HEK293 (cell line): ENCODE results near the gene TSPAN7.
A peak's percentile ranks its signal among the peaks of the same experiment; 100 is the strongest.

Source experiments
- CTCF ChIA-PET: fragments of 350-600 bp; formaldehyde crosslinking; extraction: SDS; loops from one replicate; lab custom pipeline; 2021; ENCODE audit warnings: antibody characterized with exemption; lab: Yijun Ruan, JAX
- POLR2A ChIA-PET: fragments of 300-600 bp; formaldehyde crosslinking; extraction: SDS; loops from one replicate; lab custom pipeline; 2020; ENCODE audit warnings: antibody characterized with exemption, inconsistent platforms; lab: Yijun Ruan, JAX
- H3K27ac ChIP-seq: fragments of 200-500 bp; sonication (Bioruptor generic); 2 replicates; pipeline ENCODE4 v1.5.1; 2014; ENCODE audit warnings: low read depth, low read length, control low read depth, inconsistent platforms; ENCODE audit errors: extremely low read depth
- H3K36me3 ChIP-seq, 2 experiments: fragments of 200-500 bp in 1 of 2; sonication (Bioruptor generic) in 1 of 2; 1 replicate in 1 of 2; 2 replicates in 1 of 2; pipeline ENCODE4 v1.5.1; 2014 to 2017; ENCODE audit warnings: inconsistent platforms in 2 of 2, low read length in 2 of 2; ENCODE audit not compliant: control insufficient read depth in 2 of 2, insufficient read depth in 1 of 2
- H3K4me1 ChIP-seq: fragments of 200-500 bp; sonication (Bioruptor generic); 2 replicates; pipeline ENCODE4 v1.5.1; 2014; ENCODE audit warnings: mild to moderate bottlenecking, low read length, inconsistent platforms; ENCODE audit not compliant: control insufficient read depth, insufficient read depth
- H3K4me3 ChIP-seq: 2 replicates; pipeline ENCODE4 v1.5.1; 2011; ENCODE audit warnings: low read depth, mild to moderate bottlenecking, control low read depth, low read length, moderate library complexity
- H3K9me3 ChIP-seq: fragments of 200-500 bp; sonication (Bioruptor generic); 2 replicates; pipeline ENCODE4 v1.5.1; 2014; ENCODE audit warnings: low read depth, low read length, inconsistent platforms; ENCODE audit not compliant: control insufficient read depth, insufficient read depth
- CTCF ChIP-seq: fragments of 450-650 bp; formaldehyde crosslinking; IDR thresholded peaks from 2 replicates; pipeline ENCODE4 v1.5.1; 2016; ENCODE audit warnings: missing biosample characterization, missing genetic modification characterization
- GLI2 ChIP-seq: fragments of 450-650 bp; formaldehyde crosslinking; IDR thresholded peaks from 2 replicates; pipeline ENCODE4; 2017; ENCODE audit warnings: missing biosample characterization, missing genetic modification characterization, low read depth, borderline replicate concordance
- HOXA7 ChIP-seq: sonication (generic); formaldehyde crosslinking; IDR thresholded peaks from 2 replicates; pipeline ENCODE4 v1.8.1; 2022; ENCODE audit warnings: missing genetic modification reagents, borderline replicate concordance
- KLF1 ChIP-seq: fragments of 450-650 bp; formaldehyde crosslinking; IDR thresholded peaks from 2 replicates; pipeline ENCODE4 v1.5.1; 2016; ENCODE audit warnings: missing biosample characterization, missing genetic modification characterization
- KLF17 ChIP-seq: fragments of 450-650 bp; formaldehyde crosslinking; IDR thresholded peaks from 2 replicates; pipeline ENCODE4 v1.5.1; 2016; ENCODE audit warnings: missing biosample characterization, missing genetic modification characterization
- MYNN ChIP-seq: fragments of 450-650 bp; formaldehyde crosslinking; IDR thresholded peaks from 2 replicates; pipeline ENCODE4 v1.5.1; 2016; ENCODE audit warnings: missing biosample characterization, missing genetic modification characterization, borderline replicate concordance
- MZF1 ChIP-seq: fragments of 450-650 bp; formaldehyde crosslinking; IDR thresholded peaks from 2 replicates; pipeline ENCODE4 v1.5.1; 2017; ENCODE audit warnings: missing biosample characterization, missing genetic modification characterization, borderline replicate concordance
- RBAK ChIP-seq: fragments of 450-650 bp; formaldehyde crosslinking; IDR thresholded peaks from 2 replicates; pipeline ENCODE4 v1.5.1; 2016; ENCODE audit warnings: missing biosample characterization, missing genetic modification characterization
- SCRT1 ChIP-seq: fragments of 450-650 bp; formaldehyde crosslinking; IDR thresholded peaks from 2 replicates; pipeline ENCODE4 v1.5.1; 2016; ENCODE audit warnings: missing biosample characterization, missing genetic modification characterization, borderline replicate concordance
- SCRT2 ChIP-seq: fragments of 450-650 bp; formaldehyde crosslinking; IDR thresholded peaks from 2 replicates; pipeline ENCODE4 v1.5.1; 2016; ENCODE audit warnings: missing biosample characterization, missing genetic modification characterization
- SP7 ChIP-seq: fragments of 450-650 bp; formaldehyde crosslinking; IDR thresholded peaks from 2 replicates; pipeline ENCODE4 v1.5.1; 2016; ENCODE audit warnings: missing biosample characterization, missing genetic modification characterization
- YY1 ChIP-seq: fragments of 450-650 bp; formaldehyde crosslinking; IDR thresholded peaks from 2 replicates; pipeline ENCODE4 v1.5.1; 2018; ENCODE audit warnings: missing biosample characterization, missing genetic modification characterization
- ZBTB10 ChIP-seq: fragments of 450-650 bp; formaldehyde crosslinking; IDR thresholded peaks from 2 replicates; pipeline ENCODE4 v1.5.1; 2016; ENCODE audit warnings: missing biosample characterization, missing genetic modification characterization
- ZBTB6 ChIP-seq: fragments of 450-650 bp; formaldehyde crosslinking; IDR thresholded peaks from 2 replicates; pipeline ENCODE4 v1.5.1; 2017; ENCODE audit warnings: missing biosample characterization, missing genetic modification characterization
- ZBTB7A ChIP-seq: fragments of 450-650 bp; formaldehyde crosslinking; IDR thresholded peaks from 2 replicates; pipeline ENCODE4 v1.5.1; 2016; ENCODE audit warnings: low read depth, missing biosample characterization, missing genetic modification characterization
- ZFHX2 ChIP-seq: fragments of 450-650 bp; formaldehyde crosslinking; conservative IDR thresholded peaks from 2 replicates; pipeline ENCODE4 v1.5.1; 2016; ENCODE audit warnings: missing biosample characterization, missing genetic modification characterization
- ZFP37 ChIP-seq: fragments of 450-650 bp; formaldehyde crosslinking; IDR thresholded peaks from 2 replicates; pipeline ENCODE4 v1.5.1; 2016; ENCODE audit warnings: missing biosample characterization, missing genetic modification characterization
- ZNF157 ChIP-seq: fragments of 450-650 bp; formaldehyde crosslinking; IDR thresholded peaks from 2 replicates; pipeline ENCODE4 v1.5.1; 2016; ENCODE audit warnings: missing biosample characterization, missing genetic modification characterization
- ZNF202 ChIP-seq: fragments of 450-650 bp; formaldehyde crosslinking; IDR thresholded peaks from 2 replicates; pipeline ENCODE4 v1.5.1; 2016; ENCODE audit warnings: missing biosample characterization, missing genetic modification characterization, borderline replicate concordance
- ZNF214 ChIP-seq: fragments of 450-650 bp; formaldehyde crosslinking; IDR thresholded peaks from 2 replicates; pipeline ENCODE4 v1.5.1; 2017; ENCODE audit warnings: missing biosample characterization, mild to moderate bottlenecking, missing genetic modification characterization, borderline replicate concordance
- ZNF26 ChIP-seq: fragments of 450-650 bp; formaldehyde crosslinking; IDR thresholded peaks from 2 replicates; pipeline ENCODE4 v1.5.1; 2016; ENCODE audit warnings: missing biosample characterization, missing genetic modification characterization
- ZNF292 ChIP-seq: fragments of 450-650 bp; formaldehyde crosslinking; IDR thresholded peaks from 2 replicates; pipeline ENCODE4 v1.5.1; 2016; ENCODE audit warnings: low read depth, missing biosample characterization, missing genetic modification characterization, borderline replicate concordance
- ZNF433 ChIP-seq: fragments of 450-650 bp; formaldehyde crosslinking; IDR thresholded peaks from 2 replicates; pipeline ENCODE4 v1.5.1; 2016; ENCODE audit warnings: missing biosample characterization, missing genetic modification characterization, low read depth
- ZNF48 ChIP-seq: fragments of 450-650 bp; formaldehyde crosslinking; IDR thresholded peaks from 2 replicates; pipeline ENCODE4 v1.5.1; 2016; ENCODE audit warnings: missing biosample characterization, missing genetic modification characterization
- ZNF654 ChIP-seq: fragments of 450-650 bp; formaldehyde crosslinking; IDR thresholded peaks from 2 replicates; pipeline ENCODE4 v1.5.1; 2016; ENCODE audit warnings: low read depth, missing biosample characterization, missing genetic modification characterization
- ZNF664 ChIP-seq: fragments of 450-650 bp; formaldehyde crosslinking; IDR thresholded peaks from 2 replicates; pipeline ENCODE4 v1.5.1; 2016; ENCODE audit warnings: missing biosample characterization, missing genetic modification characterization
- ZNF837 ChIP-seq: fragments of 450-650 bp; formaldehyde crosslinking; IDR thresholded peaks from 2 replicates; pipeline ENCODE4 v1.5.1; 2016; ENCODE audit warnings: missing biosample characterization, missing genetic modification characterization
- ZNF843 ChIP-seq: fragments of 450-650 bp; formaldehyde crosslinking; IDR thresholded peaks from 2 replicates; pipeline ENCODE4 v1.5.1; 2016; ENCODE audit warnings: missing biosample characterization, missing genetic modification characterization

The TSPAN7 gene

GRCh38 chrX:38717871-38718270 lies 156.5 kb downstream of the TSPAN7 start:
- H3K36me3 ChIP-seq, result no peaks in the 10 kb centered on the region
- no peak for TF ChIP-seq MZF1 (tag by site-specific recombination)
- no peak for TF ChIP-seq ZNF26 (tag by site-specific recombination)
- no peak for TF ChIP-seq ZBTB6 (tag by site-specific recombination)
- no peak for TF ChIP-seq ZNF292 (tag by site-specific recombination)
- TF ChIP-seq SP7 (tag by site-specific recombination), result no peak
- TF ChIP-seq ZNF664, result no peak
- TF ChIP-seq ZNF433 (tag by site-specific recombination), result no peak
- TF ChIP-seq MYNN (tag by site-specific recombination), result no peak
- TF ChIP-seq GLI2, result no peak
- no peak for TF ChIP-seq ZFHX2
- TF ChIP-seq ZFP37, result no peak
- peak; percentile 67 for TF ChIP-seq SCRT2 (tag by site-specific recombination)
- no peak for TF ChIP-seq ZNF157 (tag by site-specific recombination)
- 0 out of 2 replicates have a peak, but pooled peaks have one; percentile 24 for TF ChIP-seq SCRT1 (tag by site-specific recombination)
- TF ChIP-seq ZNF654 (tag by site-specific recombination), result peak; percentile 14
- TF ChIP-seq ZBTB7A (tag by site-specific recombination), result no peak
- TF ChIP-seq YY1 (tag by site-specific recombination), result no peak
- no peak for TF ChIP-seq ZNF843 (tag by site-specific recombination)
- ChIA-PET CTCF (interaction anchor here (0.6 to 1.9 kb wide), 11 partner anchors 9 to 123 kb away, joined by 3 to 6 read pairs (median 3); no protein-coding TSS in a partner anchor), POLR2A (no interaction called here)
- no peak overlapping the region for H3K4me3 ChIP-seq
- no peak overlapping the region for H3K27ac ChIP-seq
- H3K4me1 ChIP-seq, result no peaks in the 10 kb centered on the region
- H3K9me3 ChIP-seq, result no peaks in the 10 kb centered on the region

GRCh38 chrX:38718311-38718710 lies 157.0 kb downstream of the TSPAN7 start:
- no peaks in the 10 kb centered on the region for H3K36me3 ChIP-seq
- H3K9me3 ChIP-seq, result no peaks in the 10 kb centered on the region
- no peaks in the 10 kb centered on the region for H3K4me1 ChIP-seq
- no peak overlapping the region for H3K4me3 ChIP-seq
- POLR2A ChIA-PET, result no interaction called here
- CTCF ChIA-PET, result interaction anchor here (0.6 to 1.9 kb wide), 14 partner anchors 8 to 123 kb away, joined by 3 to 7 read pairs (median 3); no protein-coding TSS in a partner anchor
- no peak overlapping the region for H3K27ac ChIP-seq
- TF ChIP-seq KLF17 (tag by site-specific recombination) (no peak), CTCF (no peak), KLF1 (tag by site-specific recombination) (no peak), ZNF837 (no peak), ZNF48 (tag by site-specific recombination) (no peak), ZNF214 (tag by site-specific recombination) (no peak), ZNF202 (tag by site-specific recombination) (no peak), SP7 (tag by site-specific recombination) (no peak), ZBTB10 (tag by site-specific recombination) (no peak), RBAK (tag by site-specific recombination) (no peak), HOXA7 (CRISPR knock-in tag) (no peak)
